Measurements from ENCODE around the gene TCERG1L.

GRCh38 chr10:131310551-131311401, 745 bp downstream of the TCERG1L start:
- TF ChIP-seq CTCF (IDR thresholded peaks at IDR 0.05) (no peak), POLR2A (IDR thresholded peaks at IDR 0.05) (no peak)
